Thyroid gland (tissue), 4 donors: Measurements from ENCODE around the gene TSKU. TPM values are rescaled to one million over a fixed set of nuclear protein-coding genes. Genes with fewer than 3 reads are reported as not detected.

Experiments used
- DNase-seq, 2 donors: peaks; one replicate each; pipeline ENCODE4 v3.0.0-alpha.2; 2019
- H3K27ac ChIP-seq, 3 donors: fragments of 200-600 bp; sonication (generic); 1 replicate in 2 of 3; 2 replicates in 1 of 3; pipeline ENCODE4 v1.5.1; 2016 to 2019; ENCODE audit warnings: mild to moderate bottlenecking in 1 of 3, moderate library complexity in 1 of 3
- H3K27me3 ChIP-seq: fragments of 200-600 bp; sonication (generic); one replicate; pipeline ENCODE4 v1.5.1; 2019
- H3K36me3 ChIP-seq, 2 donors: fragments of 200-600 bp; sonication (generic); one replicate each; pipeline ENCODE4 v1.5.1; 2016 to 2019
- H3K4me1 ChIP-seq, 2 donors: fragments of 200-600 bp; sonication (generic); one replicate each; pipeline ENCODE4 v1.5.1; 2017 to 2019
- H3K4me3 ChIP-seq, 3 donors: fragments of 200-600 bp; sonication (generic); replicated peaks in 1 of 3; 1 replicate in 2 of 3; 2 replicates in 1 of 3; pipeline ENCODE4 v1.5.1; 2016; ENCODE audit warnings: mild to moderate bottlenecking in 1 of 3
- H3K9me3 ChIP-seq: fragments of 200-600 bp; sonication (generic); one replicate; pipeline ENCODE4 v1.5.1; 2017
- CTCF ChIP-seq, 6 experiments: fragments of 200-600 bp in 3 of 6; fragments of 450-650 bp in 3 of 6; sonication (generic) in 3 of 6; IDR thresholded peaks; one replicate each; pipeline ENCODE4 v1.5.1; 2016 to 2019; ENCODE audit warnings: antibody characterized with exemption in 6 of 6, mild to moderate bottlenecking in 2 of 6, inconsistent platforms in 1 of 6, moderate library complexity in 1 of 6
- POLR2A ChIP-seq, 2 donors: fragments of 450-650 bp; IDR thresholded peaks; one replicate each; pipeline ENCODE4 v1.6.1; 2017; ENCODE audit warnings: antibody characterized with exemption in 2 of 2, mild to moderate bottlenecking in 2 of 2, moderate library complexity in 1 of 2
- WGBS, 2 donors: methylation state at CpG; one replicate each; pipeline ENCODE4 v1.1.5; 2017; 5-methylcytosine and 5-hydroxymethylcytosine counted together
- intact Hi-C: fragments of 100-400 bp; cut with DNase I; formaldehyde crosslinking; loops from one replicate; pipeline ENCODE4 v1.15.1; 2023
- total RNA-seq, 4 donors: library from RNA; depleted of rRNA; stranded (reverse); fragments of >200 nt; gene quantifications; one replicate each; pipeline ENCODE4 v1.2.3, GENCODE V29; 2016

The TSKU gene
- total RNA-seq, 4 donors from 2014 or later, result 95.6 to 152 (median 99.2) TPM

- TF ChIP-seq CTCF (IDR thresholded peaks at IDR 0.05) (no peak), POLR2A (IDR thresholded peaks at IDR 0.05) (peak in 1 of 2 donors; percentile 40)
- Histone ChIP-seq H3K27ac (peak overlapping the region; percentile 97 to 98 (median 98)), H3K4me1 (peaks cover 39 to 51% of the 10 kb centered on the region in 2 donors), H3K4me3 (peak overlapping the region; percentile 92 to 98 (median 94)), H3K36me3 (no peaks in the 10 kb centered on the region), H3K9me3 (no peaks in the 10 kb centered on the region), H3K27me3 (no peaks in the 10 kb centered on the region)
- intact Hi-C loops, result no loop called here
- DNase-seq, result peak; percentile 74 to 76
- WGBS, 2 donors, result 4 to 9% methylated on average over 15 to 22 of the region's 65 CpGs
Observed at GRCh38 chr11:76783896-76784813, 999 bp downstream of the TSKU start.

- no peaks in the 10 kb centered on the region for H3K27me3 ChIP-seq
- H3K27ac ChIP-seq, result peak overlapping the region; percentile 11 to 98 (median 98)
- H3K36me3 ChIP-seq, result no peaks in the 10 kb centered on the region
- no peak overlapping the region for H3K4me3 ChIP-seq
- TF ChIP-seq POLR2A (IDR thresholded peaks at IDR 0.05), result no peak
- TF ChIP-seq CTCF (IDR thresholded peaks at IDR 0.05), result no peak
- no peak for DNase-seq
- peaks cover 44 to 62% of the 10 kb centered on the region in 2 donors for H3K4me1 ChIP-seq
- intact Hi-C loops, result no loop called here
- no peaks in the 10 kb centered on the region for H3K9me3 ChIP-seq
- 72 to 77% methylated on average over 6 of the region's 6 CpGs for WGBS, 2 donors
Observed at GRCh38 chr11:76785513-76785912, 2.4 kb downstream of the TSKU start.

- no peak for TF ChIP-seq POLR2A (IDR thresholded peaks at IDR 0.05)
- TF ChIP-seq CTCF (IDR thresholded peaks at IDR 0.05), result no peak
- no peaks in the 10 kb centered on the region for H3K27me3 ChIP-seq
- H3K36me3 ChIP-seq, result no peaks in the 10 kb centered on the region
- peak overlapping the region; percentile 7 to 98 (median 25) for H3K27ac ChIP-seq
- DNase-seq, result no peak
- no peak overlapping the region for H3K4me3 ChIP-seq
- 87 to 91% methylated on average over 6 of the region's 6 CpGs for WGBS, 2 donors
- intact Hi-C loops, result no loop called here
- H3K4me1 ChIP-seq, result peaks cover 44 to 67% of the 10 kb centered on the region in 2 donors
- no peaks in the 10 kb centered on the region for H3K9me3 ChIP-seq
Observed at GRCh38 chr11:76786016-76786415, 2.9 kb downstream of the TSKU start.

GRCh38 chr11:76786441-76787014, 3.4 kb downstream of the TSKU start:
- intact Hi-C loops, result no loop called here
- no peak for TF ChIP-seq CTCF (IDR thresholded peaks at IDR 0.05)
- TF ChIP-seq POLR2A (IDR thresholded peaks at IDR 0.05), result no peak
- H3K27me3 ChIP-seq, result no peaks in the 10 kb centered on the region
- H3K36me3 ChIP-seq, result no peaks in the 10 kb centered on the region
- 47 to 58% methylated on average over 4 of the region's 4 CpGs for WGBS, 2 donors
- DNase-seq, result peak; percentile 59 to 61
- peaks cover 44 to 70% of the 10 kb centered on the region in 2 donors for H3K4me1 ChIP-seq
- no peak overlapping the region for H3K4me3 ChIP-seq
- H3K27ac ChIP-seq, result peak overlapping the region in 2 of 3 donors; percentile 7 to 81
- no peaks in the 10 kb centered on the region for H3K9me3 ChIP-seq

GRCh38 chr11:76787271-76787670, 4.1 kb downstream of the TSKU start:
- Histone ChIP-seq H3K27ac (peak overlapping the region in 2 of 3 donors; percentile 72 to 81), H3K36me3 (no peaks in the 10 kb centered on the region), H3K27me3 (no peaks in the 10 kb centered on the region), H3K9me3 (no peaks in the 10 kb centered on the region), H3K4me1 (peaks cover 44 to 73% of the 10 kb centered on the region in 2 donors), H3K4me3 (no peak overlapping the region)
- no peak for DNase-seq
- intact Hi-C loops, result no loop called here
- WGBS, 2 donors, result 92 to 95% methylated on average over 4 of the region's 4 CpGs
- TF ChIP-seq CTCF (IDR thresholded peaks at IDR 0.05), result no peak
- no peak for TF ChIP-seq POLR2A (IDR thresholded peaks at IDR 0.05)
